Measurements from ENCODE around the gene STYXL2. TPM values are rescaled to one million over a fixed set of nuclear protein-coding genes. Genes with fewer than 3 reads are reported as not detected.

STYXL2 gene
- total and polyA plus RNA-seq, 3 experiments from 2014 or later: not detected

DNA sequence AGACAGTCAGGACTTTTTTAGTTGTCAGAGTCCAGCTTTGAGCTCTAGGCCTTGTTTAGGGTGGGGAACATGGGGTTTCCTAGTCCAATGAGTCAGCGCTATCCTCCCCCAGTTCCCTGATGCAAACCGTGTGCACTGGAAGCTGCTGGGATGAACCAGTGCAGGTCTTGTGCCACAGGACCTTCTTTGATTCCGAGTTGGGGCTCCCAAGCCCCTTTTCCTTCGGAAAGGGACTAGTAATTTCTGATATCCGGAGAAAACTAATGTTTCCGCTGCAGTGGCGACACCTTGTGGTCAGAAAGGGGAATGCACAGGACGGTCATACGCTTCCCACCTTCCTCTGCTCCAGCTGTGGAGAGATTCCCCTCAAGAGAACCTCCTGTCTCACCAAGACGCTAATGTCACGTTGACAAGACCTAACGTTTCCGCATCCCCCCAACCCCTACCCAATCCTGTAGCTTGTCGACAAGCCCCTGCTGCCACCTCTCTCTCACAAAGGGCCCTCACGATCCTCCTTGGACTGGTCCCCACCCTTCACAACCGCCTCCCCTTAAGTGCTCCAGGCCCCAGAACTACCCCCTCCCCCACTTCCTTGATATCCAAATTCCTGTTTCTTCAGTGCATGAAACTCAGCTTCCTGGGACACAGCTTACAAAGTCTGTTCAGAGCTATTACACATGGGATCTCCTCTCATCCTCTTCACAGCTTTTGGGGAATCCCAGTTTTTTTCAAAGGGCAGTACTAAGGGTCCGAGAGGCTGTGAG is 34.6 kb upstream of the STYXL2 start:
- H3K4me1 ChIP-seq (ENCODE audit: insufficient read depth, low read length): peaks cover 4% of the 10 kb centered on the region
- Mint-ChIP-seq H3K27ac (peak overlapping the region in 3 of 8 donors; percentile 0 to 81 (median 9)), H3K4me3 (peak overlapping the region in 3 of 7 donors; percentile 29 to 55 (median 38)), H3K27me3 (no peaks in the 10 kb centered on the region), H3K4me1 (peaks cover 0 to 16% (median 0%) of the 10 kb centered on the region in 3 donors), H3K9me3 (peaks cover 0 to 2% (median 0%) of the 10 kb centered on the region in 5 donors), H3K36me3 (peaks cover 0 to 18% (median 0%) of the 10 kb centered on the region in 3 donors)
- H3K9me3 ChIP-seq (ENCODE audit: low read length): no peaks in the 10 kb centered on the region
- DNase-seq: peak; percentile 49 to 78 (median 61)
- ChIA-PET POLR2A (interaction anchor here (1.5 kb wide), 1 partner anchor 149 kb away, joined by 8 read pairs; no protein-coding TSS in a partner anchor), CTCF (interaction anchor here (0.6 to 18.0 kb wide), 43 partner anchors 9 to 505 kb away, joined by 3 to 454 read pairs (median 3); partner anchors contain the start of genes CREG1, GPA33 and POGK)
- H3K27ac ChIP-seq (ENCODE audit: low read depth, low read length): no peak overlapping the region
- H3K4me3 ChIP-seq (ENCODE audit: low read length): no peak overlapping the region
- no peaks in the 10 kb centered on the region for H3K27me3 ChIP-seq (ENCODE audit: insufficient read depth, low read length, poor library complexity, severe bottlenecking)
- H3K36me3 ChIP-seq (ENCODE audit: insufficient read depth, low read length): no peaks in the 10 kb centered on the region

DNA sequence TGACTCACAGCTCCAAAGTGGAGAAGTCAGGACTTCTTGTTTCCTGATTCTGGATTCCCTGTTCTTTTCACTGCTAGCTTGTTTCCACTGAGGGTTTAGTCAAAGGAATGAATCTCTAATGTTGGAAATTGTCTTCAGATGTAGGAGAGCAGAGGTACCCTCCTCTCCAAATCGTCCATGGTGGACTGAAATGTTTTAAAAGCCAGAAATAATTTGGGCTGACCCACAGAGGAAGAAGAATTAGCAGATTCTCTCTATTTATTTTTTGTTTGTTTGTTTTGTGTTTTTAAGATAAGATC is 34.1 kb upstream of the STYXL2 start:
- Mint-ChIP-seq H3K4me1 (peaks cover 0 to 16% (median 0%) of the 10 kb centered on the region in 3 donors), H3K9me3 (peaks cover 0 to 2% (median 0%) of the 10 kb centered on the region in 5 donors), H3K36me3 (peaks cover 0 to 16% (median 0%) of the 10 kb centered on the region in 3 donors), H3K27ac (no peak overlapping the region), H3K4me3 (no peak overlapping the region), H3K27me3 (no peaks in the 10 kb centered on the region)
- Histone ChIP-seq H3K9me3 (ENCODE audit: low read length) (no peaks in the 10 kb centered on the region), H3K4me3 (ENCODE audit: low read length) (no peak overlapping the region), H3K27ac (ENCODE audit: low read depth, low read length) (no peak overlapping the region), H3K27me3 (ENCODE audit: insufficient read depth, low read length, poor library complexity, severe bottlenecking) (no peaks in the 10 kb centered on the region), H3K36me3 (ENCODE audit: insufficient read depth, low read length) (no peaks in the 10 kb centered on the region), H3K4me1 (ENCODE audit: insufficient read depth, low read length) (peaks cover 4% of the 10 kb centered on the region)
- ChIA-PET CTCF (interaction anchor here (0.6 to 18.0 kb wide), 30 partner anchors 9 to 504 kb away, joined by 3 to 454 read pairs (median 4); partner anchors contain the start of genes CREG1, GPA33 and POGK), POLR2A (no interaction called here)
- no peak for DNase-seq

GRCh38 chr1:167060141-167061072 is 33.5 kb upstream of the STYXL2 start:
- peak overlapping the region in 1 of 8 donors; percentile 48 for H3K27ac Mint-ChIP-seq
- peaks cover 0 to 3% of the 10 kb centered on the region in 2 donors for H3K27me3 Mint-ChIP-seq
- peaks cover 0 to 13% (median 0%) of the 10 kb centered on the region in 3 donors for H3K36me3 Mint-ChIP-seq
- Histone ChIP-seq H3K4me1 (ENCODE audit: insufficient read depth, low read length) (peaks cover 4% of the 10 kb centered on the region), H3K9me3 (ENCODE audit: low read length) (no peaks in the 10 kb centered on the region), H3K36me3 (ENCODE audit: insufficient read depth, low read length) (no peaks in the 10 kb centered on the region), H3K27ac (ENCODE audit: low read depth, low read length) (no peak overlapping the region), H3K27me3 (ENCODE audit: insufficient read depth, low read length, poor library complexity, severe bottlenecking) (no peaks in the 10 kb centered on the region), H3K4me3 (ENCODE audit: low read length) (no peak overlapping the region)
- H3K4me1 Mint-ChIP-seq: peaks cover 0 to 16% (median 0%) of the 10 kb centered on the region in 3 donors
- CTCF ChIA-PET: interaction anchor here (0.8 to 18.0 kb wide), 22 partner anchors 8 to 503 kb away, joined by 3 to 454 read pairs (median 5); partner anchors contain the start of genes GPA33 and POU2F1
- no peak for DNase-seq
- POLR2A ChIA-PET: no interaction called here
- no peak overlapping the region for H3K4me3 Mint-ChIP-seq
- peaks cover 0 to 2% (median 0%) of the 10 kb centered on the region in 5 donors for H3K9me3 Mint-ChIP-seq

DNA sequence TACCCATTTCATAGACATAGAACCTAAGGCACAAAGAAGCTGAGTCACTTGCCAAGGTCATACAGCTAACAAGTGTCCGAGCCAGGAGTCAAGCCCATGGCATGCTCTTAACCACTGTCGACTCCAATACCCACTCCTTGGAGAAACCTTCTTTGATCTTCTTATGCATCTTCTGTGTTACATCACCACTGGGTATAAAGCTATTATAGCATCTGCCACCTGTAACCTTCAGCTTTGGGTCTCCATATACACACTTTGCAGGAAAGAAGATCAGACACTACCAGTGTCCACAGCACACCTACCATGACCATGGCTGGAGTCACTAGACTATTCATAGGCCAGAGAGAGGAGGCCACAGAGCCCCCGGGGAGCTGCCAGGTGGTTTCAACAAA is 32.8 kb upstream of the STYXL2 start:
- Mint-ChIP-seq H3K4me1 (peaks cover 0 to 13% (median 0%) of the 10 kb centered on the region in 3 donors), H3K36me3 (peaks cover 0 to 9% (median 0%) of the 10 kb centered on the region in 3 donors), H3K4me3 (no peak overlapping the region), H3K27ac (peak overlapping the region in 2 of 8 donors; percentile 16 to 48), H3K27me3 (peaks cover 0 to 4% of the 10 kb centered on the region in 2 donors), H3K9me3 (peaks cover 0 to 2% (median 0%) of the 10 kb centered on the region in 5 donors)
- no peak overlapping the region for H3K27ac ChIP-seq (ENCODE audit: low read depth, low read length)
- H3K4me3 ChIP-seq (ENCODE audit: low read length): no peak overlapping the region
- peaks cover 4% of the 10 kb centered on the region for H3K4me1 ChIP-seq (ENCODE audit: insufficient read depth, low read length)
- DNase-seq: no peak
- no peaks in the 10 kb centered on the region for H3K27me3 ChIP-seq (ENCODE audit: insufficient read depth, low read length, poor library complexity, severe bottlenecking)
- ChIA-PET CTCF (interaction anchor here (0.8 to 18.0 kb wide), 8 partner anchors 9 to 472 kb away, joined by 3 to 454 read pairs (median 4); partner anchors contain the start of gene POU2F1), POLR2A (no interaction called here)
- H3K36me3 ChIP-seq (ENCODE audit: insufficient read depth, low read length): no peaks in the 10 kb centered on the region
- no peaks in the 10 kb centered on the region for H3K9me3 ChIP-seq (ENCODE audit: low read length)

DNA sequence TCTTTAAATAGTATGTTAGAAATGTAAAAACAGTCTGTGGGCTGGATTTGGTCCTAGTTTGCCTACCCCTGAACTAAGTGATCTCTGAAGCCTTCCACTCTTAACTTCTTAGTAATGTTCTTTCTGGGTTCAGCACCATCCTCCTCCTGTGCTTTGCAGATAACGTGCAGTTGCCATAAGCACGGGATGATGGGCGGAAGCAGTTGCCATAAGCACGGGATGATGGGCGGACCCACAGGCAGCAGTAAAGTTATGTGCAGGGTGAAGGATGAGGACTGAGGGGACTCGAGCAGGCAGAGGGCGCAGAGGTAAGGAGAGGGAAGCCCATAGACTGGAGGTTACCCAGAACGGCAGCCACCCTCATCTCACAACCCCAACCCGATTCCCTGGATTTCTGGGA is 29.3 kb upstream of the STYXL2 start:
- CTCF ChIA-PET: interaction anchor here (1.4 to 18.0 kb wide), 4 partner anchors 26 to 156 kb away, joined by 3 to 454 read pairs (median 70); partner anchors contain the start of genes GPA33 and POU2F1
- POLR2A ChIA-PET: interaction anchor here (1.6 kb wide), 1 partner anchor 156 kb away, joined by 4 read pairs; the partner anchor contains the start of gene POU2F1
- Mint-ChIP-seq H3K4me1 (peaks cover 0 to 5% (median 3%) of the 10 kb centered on the region in 3 donors), H3K27me3 (peaks cover 0 to 4% of the 10 kb centered on the region in 2 donors), H3K36me3 (peaks cover 0 to 12% (median 0%) of the 10 kb centered on the region in 3 donors), H3K9me3 (peaks cover 0 to 2% (median 0%) of the 10 kb centered on the region in 5 donors), H3K4me3 (no peak overlapping the region), H3K27ac (no peak overlapping the region)
- no peak for DNase-seq
- H3K27ac ChIP-seq (ENCODE audit: low read depth, low read length): no peak overlapping the region
- H3K9me3 ChIP-seq (ENCODE audit: low read length): no peaks in the 10 kb centered on the region
- no peaks in the 10 kb centered on the region for H3K36me3 ChIP-seq (ENCODE audit: insufficient read depth, low read length)
- no peaks in the 10 kb centered on the region for H3K4me1 ChIP-seq (ENCODE audit: insufficient read depth, low read length)
- H3K27me3 ChIP-seq (ENCODE audit: insufficient read depth, low read length, poor library complexity, severe bottlenecking): no peaks in the 10 kb centered on the region
- no peak overlapping the region for H3K4me3 ChIP-seq (ENCODE audit: low read length)

DNA sequence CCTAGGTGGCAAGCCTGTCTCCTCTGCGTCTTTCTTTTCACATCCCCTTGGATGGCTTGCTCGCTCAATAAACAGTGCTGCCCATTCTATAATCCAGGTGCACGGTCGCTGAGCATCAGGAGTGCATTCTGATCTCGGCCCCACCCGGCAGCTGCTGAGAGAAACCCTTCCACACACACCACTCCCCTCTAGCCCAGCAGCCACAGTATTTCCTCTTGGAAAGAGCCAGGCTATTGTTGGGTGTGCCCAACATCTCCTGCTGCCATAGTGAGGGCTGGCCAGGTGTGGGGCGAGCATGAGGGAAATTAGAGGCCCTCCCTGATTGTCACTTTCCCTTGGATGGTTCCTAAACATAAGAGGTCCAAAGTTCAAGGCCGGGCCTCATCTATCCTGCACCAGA is 28.4 kb upstream of the STYXL2 start:
- Mint-ChIP-seq H3K4me1 (peaks cover 0 to 5% (median 3%) of the 10 kb centered on the region in 3 donors), H3K27me3 (peaks cover 0 to 4% of the 10 kb centered on the region in 2 donors), H3K36me3 (peaks cover 0 to 12% (median 0%) of the 10 kb centered on the region in 3 donors), H3K4me3 (peak overlapping the region in 1 of 7 donors; percentile 38), H3K27ac (no peak overlapping the region), H3K9me3 (peaks cover 0 to 2% (median 0%) of the 10 kb centered on the region in 5 donors)
- no peaks in the 10 kb centered on the region for H3K4me1 ChIP-seq (ENCODE audit: insufficient read depth, low read length)
- H3K4me3 ChIP-seq (ENCODE audit: low read length): no peak overlapping the region
- no peaks in the 10 kb centered on the region for H3K27me3 ChIP-seq (ENCODE audit: insufficient read depth, low read length, poor library complexity, severe bottlenecking)
- POLR2A ChIA-PET: interaction anchor here (1.6 kb wide), 1 partner anchor 155 kb away, joined by 4 read pairs; the partner anchor contains the start of gene POU2F1
- no peak overlapping the region for H3K27ac ChIP-seq (ENCODE audit: low read depth, low read length)
- no peak for DNase-seq
- H3K9me3 ChIP-seq (ENCODE audit: low read length): no peaks in the 10 kb centered on the region
- no peaks in the 10 kb centered on the region for H3K36me3 ChIP-seq (ENCODE audit: insufficient read depth, low read length)
- CTCF ChIA-PET: interaction anchor here (0.6 to 18.0 kb wide), 5 partner anchors 14 to 493 kb away, joined by 3 to 454 read pairs (median 8); partner anchors contain the start of gene POU2F1

GRCh38 chr1:167066333-167067122 is 27.3 kb upstream of the STYXL2 start:
- H3K9me3 ChIP-seq (ENCODE audit: low read length): no peaks in the 10 kb centered on the region
- no peaks in the 10 kb centered on the region for H3K4me1 ChIP-seq (ENCODE audit: insufficient read depth, low read length)
- no peak overlapping the region for H3K4me3 ChIP-seq (ENCODE audit: low read length)
- H3K36me3 ChIP-seq (ENCODE audit: insufficient read depth, low read length): no peaks in the 10 kb centered on the region
- peaks cover 0 to 7% (median 0%) of the 10 kb centered on the region in 3 donors for H3K36me3 Mint-ChIP-seq
- H3K4me3 Mint-ChIP-seq: peak overlapping the region in 2 of 7 donors; percentile 37 to 49
- no peak overlapping the region for H3K27ac ChIP-seq (ENCODE audit: low read depth, low read length)
- no peaks in the 10 kb centered on the region for H3K27me3 ChIP-seq (ENCODE audit: insufficient read depth, low read length, poor library complexity, severe bottlenecking)
- DNase-seq: peak; percentile 66 to 81 (median 74)
- peaks cover 0 to 5% (median 3%) of the 10 kb centered on the region in 3 donors for H3K4me1 Mint-ChIP-seq
- ChIA-PET CTCF (interaction anchor here (0.6 to 18.0 kb wide), 26 partner anchors 9 to 492 kb away, joined by 3 to 454 read pairs (median 4); partner anchors contain the start of genes CREG1, GPA33, POGK and POU2F1), POLR2A (no interaction called here)
- no peaks in the 10 kb centered on the region for H3K9me3 Mint-ChIP-seq
- peaks cover 0 to 4% of the 10 kb centered on the region in 2 donors for H3K27me3 Mint-ChIP-seq
- no peak overlapping the region for H3K27ac Mint-ChIP-seq

All from CD8-positive, alpha-beta memory T cell (primary cell).